Activated CD4-positive, alpha-beta T cell treated with anti-CD3 and anti-CD28 coated beads for 24 hours (primary cell): ENCODE measurements around the gene ADGRF5.

Experiments used
- DNase-seq, 2 donors: peaks; one replicate each; pipeline ENCODE4 v3.0.0-alpha.2; 2020; ENCODE audit warnings: low read depth in 2 of 2

ADGRF5 gene

GRCh38 chr6:46921731-46922130 lies at the start of gene ADGRF5:
TSS of gene ADGRF5 (minus strand) at chr6:46921938. CDS start at chr6:46906762, 15,176 bp downstream.
- DNase-seq, result no peak

- DNase-seq, result no peak
Measured at GRCh38 chr6:46969206-46969605, 47.5 kb upstream of the ADGRF5 start.

DNA sequence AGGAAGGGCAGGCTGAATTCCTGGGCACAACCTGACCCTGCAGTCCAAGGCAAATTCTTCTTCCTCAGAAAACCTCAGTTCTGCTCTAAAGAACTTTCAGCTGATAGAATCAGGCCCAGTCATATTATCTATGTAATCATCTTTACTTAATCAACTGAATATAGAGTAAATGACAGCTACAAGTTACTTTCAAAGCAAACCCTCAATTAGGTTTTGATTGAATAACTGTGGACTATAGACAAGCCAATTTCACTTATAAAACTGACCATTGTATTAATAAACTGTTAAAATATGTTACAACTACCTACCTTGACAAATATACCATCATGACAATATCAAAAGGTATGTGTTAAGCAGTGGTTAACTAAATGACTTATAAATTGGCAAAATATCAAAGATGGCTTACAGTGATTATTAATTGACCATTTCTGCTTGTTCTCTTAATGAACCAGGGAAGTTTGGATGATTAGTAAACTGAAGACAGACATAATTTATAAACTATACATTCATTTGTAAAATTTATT lies 46.1 kb upstream of the ADGRF5 start:
- no peak for DNase-seq

DNA sequence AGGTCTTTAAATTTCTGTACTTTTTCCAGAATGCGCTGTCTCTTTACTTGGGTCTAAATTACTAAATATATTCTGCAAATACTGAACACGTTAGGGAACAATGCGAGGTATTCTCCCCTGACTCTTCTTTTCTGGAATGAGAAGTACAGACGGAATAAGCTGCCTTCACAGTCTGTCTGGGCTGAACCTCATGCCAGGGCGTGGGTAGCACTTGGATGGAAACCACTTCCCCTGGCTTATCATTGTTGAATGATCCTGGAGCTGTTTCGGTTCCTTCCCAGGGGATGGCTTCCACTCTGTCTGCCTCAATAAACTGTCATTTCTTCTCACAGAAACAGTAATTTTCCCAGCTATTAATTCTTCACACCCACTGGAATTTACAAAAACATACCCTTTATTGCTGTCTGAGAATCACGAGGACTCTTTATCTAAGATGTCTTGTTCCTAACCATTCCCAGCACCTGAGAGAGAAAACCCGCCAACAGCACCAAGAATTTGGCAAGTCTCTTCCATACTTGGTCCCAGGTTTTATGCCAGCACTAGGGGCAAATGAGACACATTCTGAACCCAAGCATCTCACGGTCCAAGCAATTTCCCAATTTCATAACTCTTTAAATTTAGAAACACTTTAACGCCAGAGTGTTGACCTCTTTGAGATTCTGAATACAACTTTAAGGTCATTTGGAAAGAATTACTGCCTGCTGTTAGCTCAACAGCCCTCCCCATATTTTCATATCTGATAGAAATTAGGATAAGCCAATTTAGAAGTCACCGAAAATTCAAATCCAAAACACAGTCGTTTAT lies 43.2 kb upstream of the ADGRF5 start:
- no peak for DNase-seq

DNA sequence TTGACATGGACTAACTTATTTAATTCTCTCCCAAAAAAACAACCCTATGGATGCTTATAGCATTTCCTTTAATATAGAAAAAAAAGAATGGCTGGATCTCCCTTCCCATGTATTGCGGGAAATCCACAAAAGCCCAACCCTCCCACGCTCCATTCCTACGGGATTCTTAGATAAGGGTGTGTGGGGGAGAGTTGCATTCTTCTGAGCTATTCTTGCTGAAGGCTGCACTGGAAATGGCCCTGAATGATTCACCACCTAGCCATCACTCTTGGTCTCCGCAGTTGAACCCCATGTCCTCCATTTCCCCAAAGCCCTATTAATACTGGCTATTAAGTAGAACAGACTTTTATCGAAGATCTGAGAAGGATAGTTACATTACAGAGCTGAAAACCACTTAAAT lies 41.9 kb upstream of the ADGRF5 start:
- DNase-seq, result no peak

- no peak for DNase-seq
Measured at GRCh38 chr6:46963039-46963438, 41.3 kb upstream of the ADGRF5 start.

- no peak for DNase-seq
Measured at GRCh38 chr6:46961711-46962110, 40.0 kb upstream of the ADGRF5 start.

GRCh38 chr6:46961232-46961631 lies 39.5 kb upstream of the ADGRF5 start:
- no peak for DNase-seq

- DNase-seq, result no peak
Measured at GRCh38 chr6:46959419-46959818, 37.7 kb upstream of the ADGRF5 start.

DNA sequence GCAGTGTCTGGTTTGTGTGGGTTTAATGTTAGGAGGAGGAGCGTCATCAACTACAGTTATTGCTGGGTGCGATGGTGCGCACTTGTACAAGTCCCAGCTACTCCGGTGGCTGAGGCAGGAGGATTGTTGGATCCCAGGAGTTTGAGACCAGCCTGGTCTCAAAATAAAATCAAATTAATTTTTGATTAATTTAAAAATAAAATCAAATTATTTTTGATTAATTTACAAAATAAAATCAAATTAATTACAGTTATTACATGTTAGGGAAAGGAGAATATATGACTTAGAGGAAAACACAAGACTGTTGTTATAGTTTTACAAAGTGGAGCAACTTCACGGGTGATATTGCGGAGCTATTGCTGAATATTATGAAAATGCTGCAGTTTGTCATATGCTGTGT lies 34.7 kb upstream of the ADGRF5 start:
- no peak for DNase-seq

DNA sequence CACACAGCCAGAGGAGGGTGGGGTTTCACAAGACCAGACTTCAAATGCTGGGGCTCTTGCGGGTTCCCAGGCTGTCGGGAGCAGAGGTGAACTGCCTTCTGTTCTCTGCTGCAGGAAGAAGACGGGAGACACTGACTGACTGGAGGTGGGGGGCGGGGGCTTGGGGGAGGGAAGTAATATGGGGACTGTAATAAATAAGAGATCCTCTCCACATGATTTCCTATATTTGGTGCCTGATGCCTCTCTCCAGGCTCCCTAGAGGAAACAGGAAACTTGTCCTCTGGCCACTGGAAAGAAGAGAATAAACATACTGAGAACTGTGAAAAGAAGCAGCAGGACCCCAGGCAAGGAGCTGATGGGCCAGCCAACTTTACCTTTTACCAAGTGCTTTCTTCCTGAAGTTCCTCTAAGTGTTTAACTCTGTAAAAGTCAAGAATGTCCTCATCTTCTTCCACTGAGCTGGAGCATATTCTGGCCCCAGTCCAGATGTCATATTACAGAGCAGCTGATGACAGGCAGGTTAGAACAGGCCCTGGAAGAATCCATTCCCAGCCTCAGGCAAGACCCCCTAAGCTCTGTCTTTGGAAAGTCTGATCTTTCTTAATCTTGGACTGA lies 33.2 kb upstream of the ADGRF5 start:
- DNase-seq, result no peak

DNA sequence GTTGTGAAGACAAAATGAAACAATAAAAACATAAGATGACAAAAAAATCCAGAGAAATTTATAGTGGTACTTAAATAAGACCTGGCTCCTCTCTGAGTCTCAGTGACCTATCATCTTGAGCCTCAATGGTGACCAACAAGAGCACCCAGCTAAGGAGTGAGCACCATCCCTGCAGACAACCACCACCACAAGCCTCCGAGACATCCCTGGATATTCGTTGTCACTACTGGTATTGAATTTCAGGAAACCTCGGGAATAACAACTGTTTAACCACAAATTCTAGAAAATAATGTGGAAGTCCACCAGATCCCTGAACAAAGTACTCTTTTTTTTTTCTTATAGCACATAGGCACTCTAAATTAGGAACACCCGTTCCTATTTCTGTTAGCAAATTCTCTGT lies 32.2 kb upstream of the ADGRF5 start:
- DNase-seq, result no peak

DNA sequence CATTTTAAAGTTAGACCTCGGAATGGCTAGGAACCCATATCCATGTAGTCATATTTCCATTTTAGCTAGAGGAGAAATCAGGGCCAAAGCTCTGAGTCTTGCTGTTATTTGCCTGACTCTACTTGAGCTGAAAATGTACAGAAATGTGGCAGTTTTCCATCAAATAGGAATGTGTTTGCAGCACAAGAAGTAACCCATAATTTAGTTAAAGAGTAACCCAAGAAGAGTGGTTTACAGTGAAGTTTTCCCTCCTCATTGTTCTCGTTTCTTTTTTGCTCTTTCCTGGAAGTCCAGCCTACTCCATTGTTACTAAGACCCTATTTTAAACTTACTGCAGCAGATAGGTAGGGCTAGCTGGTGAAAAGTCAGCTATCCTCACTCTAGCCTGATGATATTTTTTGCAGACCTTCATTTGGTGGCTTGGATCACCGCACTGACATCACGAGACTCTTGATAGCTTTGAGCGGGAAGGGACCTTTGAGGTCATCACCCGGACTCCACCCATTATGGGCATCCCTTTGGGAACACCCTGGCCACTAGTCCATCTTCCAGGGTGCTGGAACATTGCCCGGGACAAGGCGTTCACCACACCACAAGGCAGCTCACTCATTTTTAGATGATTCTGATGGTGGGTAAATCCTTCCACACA lies 28.0 kb upstream of the ADGRF5 start:
- no peak for DNase-seq

DNA sequence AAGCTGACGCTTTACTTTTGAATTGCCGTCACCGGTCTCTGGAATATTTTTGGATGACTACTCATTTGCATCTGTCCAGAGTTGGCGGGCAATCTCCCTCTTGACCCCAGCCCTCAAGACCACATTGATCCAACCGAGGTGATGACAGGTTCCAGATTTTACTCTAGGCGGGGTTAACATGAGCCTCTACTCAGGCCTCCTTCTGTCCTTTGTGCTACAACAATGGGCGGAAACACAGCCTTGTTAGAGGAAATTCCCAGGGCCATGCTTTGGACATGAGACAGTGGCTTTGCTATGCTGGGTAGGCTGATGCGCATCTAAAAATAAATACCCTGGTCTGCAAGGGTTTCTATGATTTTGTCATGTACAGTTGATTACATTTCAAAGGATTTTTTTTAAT lies 27.0 kb upstream of the ADGRF5 start:
- DNase-seq, result no peak

GRCh38 chr6:46947497-46947896 lies 25.8 kb upstream of the ADGRF5 start:
- DNase-seq, result no peak

DNA sequence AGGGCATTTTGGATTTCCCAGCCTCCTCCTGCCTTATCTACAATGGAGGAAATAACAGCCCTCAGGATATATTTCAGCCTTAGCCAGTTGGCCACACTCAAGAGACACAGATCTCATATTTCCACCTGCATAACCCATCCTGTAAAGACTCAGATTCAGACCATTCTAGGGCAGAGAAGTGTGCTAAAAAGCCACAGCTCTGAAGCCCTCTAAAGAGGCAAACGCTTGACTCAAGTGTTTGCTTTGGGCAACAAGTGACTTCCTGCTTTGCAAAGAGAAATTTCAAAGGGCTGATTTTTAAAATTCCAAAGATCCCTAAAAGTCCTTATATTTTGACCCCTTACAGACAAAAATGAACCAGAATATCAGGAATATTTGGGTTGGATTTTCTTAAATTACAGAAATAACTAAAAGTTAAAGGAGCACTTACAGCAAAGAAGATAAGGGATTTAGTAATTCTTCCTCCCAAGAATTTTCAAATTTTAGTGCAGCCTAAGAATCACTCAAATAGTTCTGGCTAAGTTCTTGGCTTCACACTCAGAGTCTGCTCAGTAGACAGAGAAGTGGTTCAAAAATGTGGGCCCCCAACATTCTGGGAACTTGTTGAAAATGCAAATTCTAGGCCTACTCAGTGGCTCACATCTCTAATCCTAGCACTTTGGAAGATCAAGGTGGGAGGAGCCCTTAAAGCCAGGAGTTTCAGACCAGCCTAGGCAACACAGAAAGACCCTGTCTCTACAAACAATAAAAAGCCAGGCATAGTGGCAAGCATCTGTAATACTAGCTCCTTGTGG lies 18.9 kb upstream of the ADGRF5 start:
- DNase-seq, result no peak

DNA sequence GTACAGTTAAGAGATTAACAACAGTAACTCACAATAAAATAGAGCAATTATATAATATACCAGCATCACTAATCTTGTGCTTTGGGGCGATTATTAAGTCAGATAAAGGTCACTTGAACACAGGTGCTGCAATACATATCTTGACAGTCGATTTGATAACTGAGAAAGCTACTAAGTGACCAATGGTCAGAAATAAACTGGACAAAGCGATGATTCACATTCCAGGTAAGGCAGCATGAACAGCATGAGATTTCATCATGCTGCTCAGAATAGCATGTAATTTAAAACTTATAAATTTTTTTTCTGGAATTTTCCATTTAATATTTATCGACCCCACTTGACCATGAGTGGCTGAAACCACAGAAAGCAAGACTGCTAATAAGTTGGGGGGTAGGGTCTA lies 15.9 kb upstream of the ADGRF5 start:
- DNase-seq, result no peak

- DNase-seq, result no peak
Measured at GRCh38 chr6:46935687-46936086, 13.9 kb upstream of the ADGRF5 start.

DNA sequence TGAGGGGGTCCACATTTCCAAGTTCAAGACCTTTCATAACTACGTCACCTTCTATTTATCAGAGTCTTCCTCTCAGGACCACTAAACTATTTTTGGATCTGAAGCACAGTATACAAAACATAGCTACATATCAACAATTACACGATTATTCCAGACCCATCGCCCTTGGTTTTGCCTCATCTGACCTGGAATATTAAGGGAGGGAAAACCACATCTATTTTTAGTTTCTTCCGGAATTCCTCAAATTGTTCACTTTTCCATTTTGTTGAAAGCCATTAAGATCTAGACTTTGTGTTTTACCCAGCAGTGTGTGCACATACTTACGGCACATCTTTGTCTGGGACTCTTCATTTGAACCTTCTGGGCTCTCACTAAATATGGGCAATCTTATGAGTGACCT lies 12.0 kb upstream of the ADGRF5 start:
- no peak for DNase-seq

DNA sequence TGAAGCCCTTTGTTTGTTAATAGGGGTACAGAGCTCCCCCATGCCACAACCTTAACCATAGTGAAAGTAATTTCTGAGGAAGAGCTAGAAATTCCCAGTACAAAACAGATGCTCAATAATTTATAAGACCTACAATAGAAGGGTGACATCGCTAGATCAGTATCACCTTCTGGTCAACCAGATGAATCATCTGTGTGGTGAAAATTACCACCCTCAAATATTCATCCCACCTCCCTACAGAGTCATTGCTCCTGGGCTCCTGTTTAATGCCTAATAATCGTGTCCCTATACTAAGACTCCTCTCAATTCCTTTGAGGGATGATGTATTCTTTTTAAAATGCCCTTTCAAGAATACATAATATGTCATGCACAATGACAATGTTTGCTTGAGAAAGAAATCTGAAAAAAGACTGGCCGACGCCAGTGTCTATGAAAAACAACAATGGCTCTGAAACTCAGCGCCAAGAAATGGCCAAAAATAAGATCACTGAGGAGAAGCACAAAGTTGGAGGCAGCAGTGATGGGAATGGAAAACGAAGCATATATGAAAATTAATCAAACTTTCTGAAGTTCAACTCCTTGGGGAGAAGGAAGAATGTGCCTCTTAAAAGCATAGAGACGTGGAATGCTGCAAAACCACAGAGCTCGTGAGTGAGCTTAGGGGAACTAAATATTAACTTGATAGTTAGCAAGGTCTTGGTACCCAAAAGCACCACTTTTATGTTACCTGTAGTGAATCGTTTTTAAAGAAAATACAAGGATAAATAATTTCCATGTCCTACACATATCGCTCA lies 11.0 kb upstream of the ADGRF5 start:
- DNase-seq, result no peak

GRCh38 chr6:46931416-46931815 lies 9.7 kb upstream of the ADGRF5 start:
- no peak for DNase-seq
